Ishikawa (cell line): ENCODE measurements around the gene SLC30A4.

Source experiments
- CEBPB ChIP-seq: IDR thresholded peaks from 2 replicates; pipeline ENCODE4 v1.6.1; 2012
- CREB1 ChIP-seq: IDR thresholded peaks from 2 replicates; pipeline ENCODE4 v1.6.1; 2012; ENCODE audit warnings: low read depth
- EGR1 ChIP-seq: IDR thresholded peaks from 2 replicates; pipeline ENCODE4 v1.6.1; 2012
- EP300 ChIP-seq: IDR thresholded peaks from 2 replicates; pipeline ENCODE4 v1.6.1; 2012; ENCODE audit warnings: borderline replicate concordance
- FOXM1 ChIP-seq: IDR thresholded peaks from 2 replicates; pipeline ENCODE4 v1.6.1; 2012; ENCODE audit warnings: low read depth, borderline replicate concordance
- MAX ChIP-seq: IDR thresholded peaks from 2 replicates; pipeline ENCODE4 v1.6.1; 2012
- NFIC ChIP-seq: IDR thresholded peaks from 2 replicates; pipeline ENCODE4 v1.6.1; 2012
- RAD21 ChIP-seq: IDR thresholded peaks from 2 replicates; pipeline ENCODE4 v1.6.1; 2012; ENCODE audit warnings: low read depth
- REST ChIP-seq: IDR thresholded peaks from 2 replicates; pipeline ENCODE4 v1.6.1; 2012; ENCODE audit warnings: low read depth, mild to moderate bottlenecking
- TAF1 ChIP-seq: IDR thresholded peaks from 2 replicates; pipeline ENCODE4 v1.6.1; 2012; ENCODE audit warnings: low read depth, mild to moderate bottlenecking
- TCF12 ChIP-seq: IDR thresholded peaks from 2 replicates; pipeline ENCODE4 v1.6.1; 2012; ENCODE audit warnings: low read depth
- TEAD4 ChIP-seq: IDR thresholded peaks from 2 replicates; pipeline ENCODE4 v1.6.1; 2012
- YY1 ChIP-seq: IDR thresholded peaks from 2 replicates; pipeline ENCODE4 v1.6.1; 2012; ENCODE audit warnings: low read depth
- ZBTB7A ChIP-seq: IDR thresholded peaks from 2 replicates; pipeline ENCODE4 v1.6.1; 2012; ENCODE audit warnings: low read depth
- TF ChIP-seq, protein P1 (sequence below): IDR thresholded peaks from 2 replicates; pipeline ENCODE4 v1.6.1; 2012

The SLC30A4 gene

DNA sequence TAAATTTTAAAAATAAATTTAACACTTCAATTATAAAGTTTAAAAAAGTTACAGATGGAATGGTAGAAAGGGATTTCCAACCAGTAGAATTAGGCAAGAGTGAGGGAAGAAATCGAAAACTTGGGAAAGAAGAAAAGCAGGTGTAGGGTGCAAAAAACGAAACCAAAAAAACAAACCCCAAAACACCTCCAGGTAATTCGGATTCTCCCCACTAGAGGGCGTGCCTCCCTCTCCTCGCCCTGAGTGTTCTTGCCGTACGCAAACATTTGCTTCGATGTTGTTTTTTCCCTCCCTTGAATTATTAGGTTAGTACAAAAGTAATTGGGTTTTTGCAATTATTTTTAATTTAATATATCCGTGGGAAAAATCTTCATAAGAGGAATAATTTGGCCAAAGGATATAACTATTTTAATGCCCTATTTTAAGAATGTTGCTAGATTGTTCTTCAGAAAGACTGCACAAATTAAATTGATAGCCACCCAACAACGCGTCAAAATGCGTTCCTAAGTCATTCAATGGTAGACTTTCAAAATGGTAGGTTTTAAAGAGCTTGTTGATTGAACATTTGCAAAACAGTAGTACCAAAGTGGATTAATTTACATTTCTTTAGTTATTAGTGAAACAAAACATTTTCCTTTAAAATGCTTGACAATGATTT lies 63.7 kb downstream of the SLC30A4 start:
- TF ChIP-seq CREB1 (no peak), REST (no peak), RAD21 (peak; percentile 66), NFIC (no peak), TEAD4 (peak; percentile 73), TCF12 (no peak), ZBTB7A (no peak), FOXM1 (no peak), YY1 (no peak), EGR1 (no peak), CEBPB (no peak)
- TF ChIP-seq, protein P1, sequence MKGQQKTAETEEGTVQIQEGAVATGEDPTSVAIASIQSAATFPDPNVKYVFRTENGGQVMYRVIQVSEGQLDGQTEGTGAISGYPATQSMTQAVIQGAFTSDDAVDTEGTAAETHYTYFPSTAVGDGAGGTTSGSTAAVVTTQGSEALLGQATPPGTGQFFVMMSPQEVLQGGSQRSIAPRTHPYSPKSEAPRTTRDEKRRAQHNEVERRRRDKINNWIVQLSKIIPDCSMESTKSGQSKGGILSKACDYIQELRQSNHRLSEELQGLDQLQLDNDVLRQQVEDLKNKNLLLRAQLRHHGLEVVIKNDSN, result no peak

GRCh38 chr15:45457641-45458539 lies 64.7 kb downstream of the SLC30A4 start:
- TF ChIP-seq TEAD4 (peak; percentile 40; the same call in 1 of the 2 replicates), CREB1 (no peak), EP300 (no peak), REST (no peak), EGR1 (no peak), RAD21 (peak; percentile 92)

DNA sequence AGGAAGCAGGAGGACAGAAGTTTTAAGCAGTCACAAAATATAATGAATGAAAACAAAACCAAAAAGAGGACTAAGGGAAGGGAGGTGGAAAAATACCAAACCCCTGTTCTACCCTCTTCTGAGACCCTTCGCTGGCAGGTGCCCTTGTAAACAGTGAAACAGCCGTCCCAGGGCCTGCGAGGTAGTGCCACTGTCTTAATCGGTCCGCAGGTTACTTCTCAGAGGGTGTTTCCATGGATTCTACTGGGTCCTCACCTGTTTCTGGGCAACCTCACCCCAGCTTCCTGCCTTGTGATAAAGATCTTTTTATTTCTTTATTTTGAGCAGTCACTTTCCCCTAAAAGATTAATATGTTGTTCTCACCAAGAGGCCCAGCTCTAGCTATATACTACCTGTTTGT lies 65.3 kb downstream of the SLC30A4 start:
- no peak for TF ChIP-seq NFIC
- no peak for TF ChIP-seq TCF12
- TF ChIP-seq EP300, result no peak
- TF ChIP-seq FOXM1, result no peak
- TF ChIP-seq MAX, result no peak
- no peak for TF ChIP-seq EGR1
- no peak for TF ChIP-seq ZBTB7A
- TF ChIP-seq REST, result no peak
- TF ChIP-seq TEAD4, result no peak
- no peak for TF ChIP-seq CEBPB
- TF ChIP-seq, protein P1, result no peak
- no peak for TF ChIP-seq TAF1
- TF ChIP-seq YY1, result no peak
- no peak for TF ChIP-seq CREB1
- no peak for TF ChIP-seq RAD21

DNA sequence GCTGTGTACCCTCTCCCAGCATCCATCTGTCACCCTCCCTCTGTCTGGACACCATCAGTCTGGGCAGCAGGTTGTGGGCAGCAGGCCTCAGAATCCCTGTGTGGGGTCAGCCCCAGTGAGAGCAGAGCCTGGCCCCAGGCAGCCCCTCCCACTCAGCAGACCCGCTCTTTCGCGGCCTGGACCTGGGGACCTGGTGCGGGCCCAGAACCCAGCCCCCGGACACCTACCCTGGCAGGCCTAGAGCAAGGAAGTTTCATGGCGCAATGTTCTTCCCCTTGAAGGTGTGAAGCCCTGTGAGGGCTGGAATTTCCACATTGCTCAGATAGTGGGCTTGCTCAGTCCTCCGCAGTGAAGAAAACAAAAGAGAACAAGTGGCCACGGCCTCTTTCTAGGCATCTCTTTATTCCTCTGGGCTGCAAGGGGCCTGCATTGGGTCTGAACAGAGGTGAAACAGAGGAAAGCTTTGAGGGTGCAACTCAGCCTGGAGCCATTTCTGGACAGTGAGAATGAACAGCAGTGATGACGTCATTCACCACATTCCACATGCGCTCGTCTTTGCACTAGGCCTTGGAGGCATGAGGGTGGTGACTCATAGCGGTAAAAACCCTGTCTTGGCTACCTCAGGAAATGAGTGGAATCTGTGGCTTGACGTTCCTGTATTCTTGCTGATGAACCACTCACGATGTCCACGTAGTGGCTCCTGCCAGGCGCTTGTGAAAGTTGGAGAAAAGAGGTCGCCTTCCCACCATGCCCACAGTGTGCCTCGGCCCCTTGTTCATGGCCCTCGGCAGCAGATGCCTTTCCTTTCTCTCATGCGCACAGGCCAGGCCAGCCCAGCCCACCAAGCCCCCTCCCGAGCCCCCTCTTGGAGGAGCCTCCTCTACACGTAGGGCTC lies 66.1 kb downstream of the SLC30A4 start:
- TF ChIP-seq, protein P1, result no peak
- TF ChIP-seq ZBTB7A (no peak), CEBPB (no peak), MAX (peak; percentile 52; the same call in 1 of the 2 replicates), TEAD4 (peak; percentile 62)
